Mucosa of stomach (tissue), 1 donor: ENCODE data around the gene VPS54.
"Not testable (repeated sequence)": the region's sequence is repeated elsewhere in the genome, so short reads cannot be mapped to it uniquely, and the experiment has no call there.

ENCODE experiments used
- H3K27me3 ChIP-seq: one replicate; pipeline ENCODE4 v1.7.0; 2013; ENCODE audit warnings: mild to moderate bottlenecking, low read length; ENCODE audit not compliant: control insufficient read depth, insufficient read depth
- H3K36me3 ChIP-seq: one replicate; pipeline ENCODE4 v1.7.0; 2013; ENCODE audit warnings: low read length; ENCODE audit not compliant: control insufficient read depth, insufficient read depth
- H3K4me1 ChIP-seq: one replicate; pipeline ENCODE4 v1.7.0; 2013; ENCODE audit warnings: mild to moderate bottlenecking, low read length; ENCODE audit not compliant: control insufficient read depth, insufficient read depth
- H3K4me3 ChIP-seq: one replicate; pipeline ENCODE4 v1.7.0; 2013; ENCODE audit warnings: low read length
- H3K9ac ChIP-seq: one replicate; pipeline ENCODE4 v1.7.0; 2013; ENCODE audit warnings: mild to moderate bottlenecking, low read length, moderate library complexity
- H3K9me3 ChIP-seq: one replicate; pipeline ENCODE4 v1.7.0; 2013; ENCODE audit warnings: mild to moderate bottlenecking, low read length, moderate library complexity; ENCODE audit not compliant: control insufficient read depth
- donor health status: Pancreatic carcinoma.

Gene VPS54

DNA sequence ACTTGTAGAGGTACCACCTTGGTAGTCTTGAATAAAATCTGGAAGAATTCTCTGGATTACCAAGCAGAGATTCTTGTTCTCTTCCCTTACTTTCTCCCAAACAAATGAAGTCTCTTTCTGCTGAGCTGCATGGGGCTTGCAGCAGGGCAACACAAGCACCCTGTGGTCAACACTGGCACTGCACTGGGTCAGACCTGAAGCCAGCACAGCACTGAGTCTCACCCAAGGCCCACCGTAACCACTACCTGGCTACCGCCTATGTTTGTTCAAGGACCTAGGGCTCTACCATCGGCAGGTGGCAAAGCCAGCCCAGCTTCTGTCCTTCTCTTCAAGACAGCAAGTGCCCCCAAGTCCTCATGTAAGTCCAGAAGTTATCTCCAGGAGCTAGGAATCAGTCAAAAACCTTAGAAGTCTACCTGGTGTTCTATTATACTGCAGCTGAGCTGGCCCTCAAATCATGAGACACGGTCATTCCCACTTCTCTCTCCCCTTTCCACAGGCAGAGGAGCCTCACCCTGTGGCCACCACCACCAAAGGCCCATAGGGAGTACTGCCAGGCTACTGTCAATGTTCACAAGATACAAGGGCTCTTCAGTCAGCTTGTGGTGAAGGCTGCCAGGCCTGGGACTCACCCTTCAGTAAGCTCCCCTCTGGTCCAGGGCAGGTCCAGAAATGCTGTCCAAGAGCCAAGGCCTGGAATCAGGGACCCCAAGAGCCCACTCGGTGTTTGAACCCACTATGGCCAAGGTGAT, 18.4 kb downstream of the VPS54 start:
- Histone ChIP-seq H3K4me3 (no peak overlapping the region), H3K4me1 (peaks cover 6% of the 10 kb centered on the region), H3K36me3 (no peaks in the 10 kb centered on the region), H3K9ac (no peak overlapping the region), H3K9me3 (no peaks in the 10 kb centered on the region), H3K27me3 (no peaks in the 10 kb centered on the region)

- no peak overlapping the region for H3K9ac ChIP-seq
- no peaks in the 10 kb centered on the region for H3K36me3 ChIP-seq
- H3K27me3 ChIP-seq, result no peaks in the 10 kb centered on the region
- no peaks in the 10 kb centered on the region for H3K4me1 ChIP-seq
- no peaks in the 10 kb centered on the region for H3K9me3 ChIP-seq
- no peak overlapping the region for H3K4me3 ChIP-seq
Measured at GRCh38 chr2:63999049-63999448, 20.2 kb downstream of the VPS54 start.

DNA sequence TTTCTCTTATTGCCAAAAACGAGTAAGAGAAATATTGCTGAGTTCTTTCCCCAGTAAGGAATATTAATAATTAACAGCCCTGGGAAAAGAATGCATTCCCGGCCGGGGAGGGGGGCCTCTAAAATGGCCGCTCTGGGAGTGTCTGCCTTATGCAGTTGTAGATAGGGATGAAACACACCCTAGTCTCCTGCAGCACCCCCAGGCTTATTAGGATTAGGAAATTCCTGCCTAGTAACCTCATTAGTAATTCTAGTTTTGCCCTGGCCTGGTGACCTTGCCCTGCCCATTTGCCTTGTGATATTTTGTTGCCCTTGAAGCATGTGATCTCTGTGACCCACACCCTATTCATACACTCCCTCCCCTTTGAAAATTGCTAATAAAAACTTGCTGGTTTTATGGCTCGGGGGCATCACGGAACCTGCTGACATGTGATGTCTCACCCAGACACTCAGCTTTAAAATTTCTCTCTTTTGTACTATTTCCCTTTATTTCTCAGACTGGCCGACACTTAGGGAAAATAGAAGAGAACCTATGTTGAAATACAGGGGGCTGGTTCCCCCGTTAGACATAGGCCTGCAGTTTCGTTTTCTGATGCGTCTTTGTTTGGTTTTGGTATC, 22.5 kb downstream of the VPS54 start:
- not testable (repeated sequence) for H3K9me3 ChIP-seq, H3K4me3 ChIP-seq, H3K4me1 ChIP-seq, H3K27me3 ChIP-seq, H3K36me3 ChIP-seq, H3K9ac ChIP-seq

GRCh38 chr2:63994329-63995070, 24.7 kb downstream of the VPS54 start:
- not testable (repeated sequence) for H3K4me3 ChIP-seq, H3K4me1 ChIP-seq, H3K36me3 ChIP-seq, H3K27me3 ChIP-seq, H3K9me3 ChIP-seq, H3K9ac ChIP-seq

- Histone ChIP-seq H3K36me3 (no peaks in the 10 kb centered on the region), H3K4me1 (no peaks in the 10 kb centered on the region), H3K4me3 (no peak overlapping the region)
Measured at GRCh38 chr2:63993871-63994270, 25.4 kb downstream of the VPS54 start.

GRCh38 chr2:63993130-63993584, 26.1 kb downstream of the VPS54 start:
- not testable (repeated sequence) for H3K4me1 ChIP-seq, H3K36me3 ChIP-seq, H3K9ac ChIP-seq, H3K27me3 ChIP-seq, H3K9me3 ChIP-seq, H3K4me3 ChIP-seq

More at GRCh38 chr2:63993871-63994270, 25.4 kb downstream of the VPS54 start:
- Histone ChIP-seq H3K27me3 (no peaks in the 10 kb centered on the region), H3K9me3 (no peaks in the 10 kb centered on the region), H3K9ac (no peak overlapping the region)

DNA sequence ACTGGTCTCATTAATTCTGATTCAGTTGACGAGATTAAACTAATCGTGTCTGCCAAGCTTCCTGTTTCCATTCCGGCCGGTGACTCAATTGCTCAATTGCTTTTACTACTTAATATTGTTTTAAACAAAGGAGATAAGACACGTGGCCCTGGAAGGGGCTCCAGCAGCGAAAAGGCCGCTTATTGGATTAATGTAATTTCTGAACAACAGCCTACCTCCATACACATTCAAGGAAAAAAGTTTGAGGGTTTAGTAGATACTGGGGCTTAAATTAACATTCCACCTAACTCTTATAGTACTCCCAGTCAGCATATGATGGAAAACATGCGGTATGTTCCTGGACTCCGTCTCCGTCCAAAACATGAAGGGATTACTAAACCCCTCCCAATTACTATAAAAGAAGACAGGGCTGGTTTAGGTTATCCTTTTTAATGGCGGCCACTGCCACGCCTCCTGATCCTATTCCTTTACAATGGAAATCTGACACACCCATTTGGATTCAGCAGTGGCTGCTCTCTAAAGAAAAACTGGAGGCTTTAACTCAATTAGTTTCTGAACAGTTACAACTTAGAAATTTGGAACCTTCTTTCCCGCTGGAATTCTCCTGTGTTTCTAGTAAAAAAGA, 27.1 kb downstream of the VPS54 start:
- H3K36me3 ChIP-seq, result no peaks in the 10 kb centered on the region
- H3K27me3 ChIP-seq, result no peaks in the 10 kb centered on the region

DNA sequence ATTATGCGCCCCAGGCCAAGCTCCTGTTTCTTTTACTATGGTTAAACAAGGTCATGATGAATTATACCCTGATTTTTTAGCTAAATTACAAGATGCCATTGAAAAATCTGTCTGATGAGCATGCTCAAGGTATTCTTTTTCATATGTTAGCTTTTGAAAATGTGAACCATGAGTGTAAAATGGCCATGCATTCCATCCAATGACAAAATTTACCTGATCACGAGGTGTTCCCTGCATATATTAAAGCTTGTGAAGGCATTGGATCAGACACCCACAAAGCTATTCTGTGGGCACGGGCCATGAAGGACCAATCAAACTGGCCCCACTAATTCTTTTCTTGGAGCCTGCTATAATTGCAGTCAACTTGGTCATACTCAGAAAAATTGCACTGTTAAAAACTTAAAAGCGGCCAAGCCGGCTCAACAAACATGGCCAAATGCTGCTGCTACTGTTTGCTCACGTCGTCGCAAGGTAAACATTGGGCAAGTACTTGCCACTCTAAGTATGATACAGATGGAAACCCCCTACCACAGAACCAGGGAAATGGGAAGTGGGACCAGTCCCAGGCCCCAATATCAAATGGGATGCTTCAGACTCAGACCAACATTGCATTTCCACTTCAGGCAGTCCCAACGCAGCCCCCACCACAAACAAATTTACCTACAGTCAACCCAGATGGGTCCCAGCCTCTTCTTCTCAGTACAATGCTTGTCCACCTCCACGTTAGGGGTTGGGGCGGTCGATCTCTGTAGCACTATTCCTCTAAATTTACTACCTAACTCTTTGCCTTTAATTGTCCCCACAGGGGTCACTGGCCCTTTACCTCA, 27.8 kb downstream of the VPS54 start:
- H3K9me3 ChIP-seq, H3K36me3 ChIP-seq, H3K4me3 ChIP-seq, H3K4me1 ChIP-seq, H3K27me3 ChIP-seq, H3K9ac ChIP-seq: not testable (repeated sequence)

More for the DNA sequence above, 27.1 kb downstream of the VPS54 start:
- Histone ChIP-seq H3K4me3 (no peak overlapping the region), H3K9ac (no peak overlapping the region), H3K4me1 (no peaks in the 10 kb centered on the region), H3K9me3 (no peaks in the 10 kb centered on the region)

- Histone ChIP-seq H3K4me1 (peaks cover 8% of the 10 kb centered on the region), H3K36me3 (no peaks in the 10 kb centered on the region), H3K9me3 (no peaks in the 10 kb centered on the region), H3K9ac (no peak overlapping the region), H3K27me3 (no peaks in the 10 kb centered on the region), H3K4me3 (no peak overlapping the region)
Measured at GRCh38 chr2:63990072-63990471, 29.2 kb downstream of the VPS54 start.

- H3K4me3 ChIP-seq, H3K9ac ChIP-seq, H3K27me3 ChIP-seq, H3K36me3 ChIP-seq, H3K9me3 ChIP-seq: not testable (repeated sequence)
- peaks cover 12% of the 10 kb centered on the region for H3K4me1 ChIP-seq
Measured at GRCh38 chr2:63988842-63989436, 30.3 kb downstream of the VPS54 start.

DNA sequence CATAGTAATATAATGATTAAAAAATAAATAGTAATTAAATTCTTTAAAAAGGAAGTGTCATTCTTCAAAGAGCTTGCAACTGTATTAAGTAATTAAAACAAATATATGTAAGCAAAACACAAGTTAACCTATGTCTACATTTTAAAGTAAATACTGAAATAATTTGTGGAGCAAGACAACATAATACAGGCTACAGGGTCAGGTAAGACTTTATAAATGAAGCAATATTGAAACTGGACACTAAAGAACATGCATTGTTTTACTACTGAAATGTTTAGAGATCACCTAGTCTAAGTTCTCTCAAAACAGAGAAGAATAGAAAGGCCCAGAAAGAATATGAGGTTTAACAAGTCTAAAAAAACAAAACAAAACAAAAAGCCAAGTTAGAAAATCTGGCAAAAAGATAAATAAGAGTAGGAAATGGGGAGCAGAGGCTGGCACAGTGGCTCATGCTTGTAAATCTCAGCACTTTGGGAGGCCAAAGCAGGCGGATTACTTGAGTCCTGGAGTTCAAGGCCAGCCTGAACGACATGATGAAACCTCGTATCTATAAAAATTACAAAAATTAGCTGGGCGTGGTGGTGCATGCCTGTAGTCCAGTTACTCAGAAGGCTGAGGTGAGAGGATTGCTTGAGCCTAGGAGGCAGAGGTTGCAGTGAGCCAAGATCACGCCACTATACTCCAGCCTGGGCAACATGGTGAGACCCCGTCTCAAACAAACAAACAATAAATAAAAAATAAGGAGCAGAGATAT, 34.4 kb downstream of the VPS54 start:
- Histone ChIP-seq H3K9ac (no peak overlapping the region), H3K27me3 (no peaks in the 10 kb centered on the region), H3K9me3 (no peaks in the 10 kb centered on the region), H3K4me3 (no peak overlapping the region), H3K4me1 (peaks cover 12% of the 10 kb centered on the region), H3K36me3 (no peaks in the 10 kb centered on the region)
